ENCODE data around the gene ABCA9.
"Not testable (repeated sequence)": the region's sequence is repeated elsewhere in the genome, so short reads cannot be mapped to it uniquely, and the experiment has no call there.

ABCA9 gene

DNA sequence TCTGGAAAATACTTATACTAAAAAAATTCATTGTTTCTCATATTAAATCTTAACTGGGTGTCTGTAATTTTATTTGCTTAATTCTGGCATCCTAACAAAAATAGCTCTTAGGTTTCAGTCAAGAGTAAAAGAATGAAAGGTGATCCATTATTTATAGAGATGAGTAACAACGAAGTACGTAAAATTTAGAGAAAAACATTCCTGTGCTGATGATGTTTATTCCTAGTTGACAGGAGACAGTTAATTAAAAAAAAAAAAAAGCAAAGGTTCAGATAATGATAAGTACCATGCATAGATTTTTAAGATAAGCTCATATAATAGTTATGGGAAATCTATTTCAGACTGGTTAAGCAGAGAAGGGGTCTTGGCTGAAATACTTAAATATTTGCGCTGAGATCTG lies 50.8 kb downstream of the ABCA9 start:
- TF ChIP-seq CTCF (conservative IDR thresholded peaks at IDR 0.05; ENCODE audit: low read depth, low read length): no peak
- no peak overlapping the region for H3K4me3 ChIP-seq (ENCODE audit: low read depth, low read length)
- no peak for DNase-seq (ENCODE audit: low read depth)

GRCh38 chr17:69004759-69005158 lies 56.0 kb downstream of the ABCA9 start:
- not testable (repeated sequence) for DNase-seq (ENCODE audit: low read depth); H3K4me3 ChIP-seq (ENCODE audit: low read depth, low read length)

GRCh38 chr17:68999743-69000142 lies 61.0 kb downstream of the ABCA9 start:
- not testable (repeated sequence) for H3K4me3 ChIP-seq (ENCODE audit: low read depth, low read length); DNase-seq (ENCODE audit: low read depth)

GRCh38 chr17:68993112-68993511 lies 67.6 kb downstream of the ABCA9 start:
- DNase-seq (ENCODE audit: low read depth): peak; percentile 62
- H3K4me3 ChIP-seq (ENCODE audit: low read depth, low read length): no peak overlapping the region
- TF ChIP-seq CTCF (conservative IDR thresholded peaks at IDR 0.05; ENCODE audit: low read depth, low read length): no peak

DNA sequence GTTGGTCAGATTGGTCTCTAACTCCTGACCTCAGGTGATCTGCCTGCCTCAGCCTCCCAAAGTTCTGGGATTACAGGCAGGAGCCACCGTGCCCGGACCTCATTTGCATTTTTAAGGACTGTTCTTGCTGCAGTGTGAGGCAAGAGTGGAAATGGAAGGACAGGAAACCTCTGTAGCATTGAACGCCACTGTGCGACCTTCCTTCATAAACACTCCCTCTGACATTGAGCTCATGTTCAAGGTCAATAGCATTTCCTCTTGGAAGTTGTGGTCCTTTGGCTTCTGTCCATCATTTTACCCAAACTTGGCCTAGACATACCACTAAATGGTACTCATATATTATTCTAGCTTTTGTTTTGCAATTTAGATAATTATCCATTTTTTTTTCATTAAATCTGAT lies 72.8 kb downstream of the ABCA9 start:
- H3K4me3 ChIP-seq (ENCODE audit: low read depth, low read length): no peak overlapping the region
- TF ChIP-seq CTCF (conservative IDR thresholded peaks at IDR 0.05; ENCODE audit: low read depth, low read length): no peak
- no peak for DNase-seq (ENCODE audit: low read depth)

DNA sequence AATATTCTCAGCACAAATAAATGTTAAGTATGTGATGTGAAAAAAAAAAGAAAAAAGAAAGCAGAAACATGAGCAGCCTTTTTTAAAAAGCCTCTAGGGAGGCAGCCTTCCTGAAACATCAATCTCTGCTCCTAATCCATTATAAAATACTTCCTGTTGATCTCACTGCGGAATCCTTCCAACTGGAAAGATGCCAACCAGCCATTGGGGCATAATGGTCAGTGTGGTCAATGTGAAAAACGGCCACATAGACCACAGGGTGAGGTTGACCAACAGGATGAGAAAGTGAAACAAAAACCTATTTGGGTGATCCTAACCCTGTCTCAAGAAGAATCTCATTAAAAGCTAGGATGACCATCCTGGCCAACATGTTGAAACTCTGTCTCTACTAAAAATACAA lies 79.4 kb downstream of the ABCA9 start:
- no peak overlapping the region for H3K4me3 ChIP-seq (ENCODE audit: low read depth, low read length)
- TF ChIP-seq CTCF (conservative IDR thresholded peaks at IDR 0.05; ENCODE audit: low read depth, low read length): no peak
- DNase-seq (ENCODE audit: low read depth): peak; percentile 93

DNA sequence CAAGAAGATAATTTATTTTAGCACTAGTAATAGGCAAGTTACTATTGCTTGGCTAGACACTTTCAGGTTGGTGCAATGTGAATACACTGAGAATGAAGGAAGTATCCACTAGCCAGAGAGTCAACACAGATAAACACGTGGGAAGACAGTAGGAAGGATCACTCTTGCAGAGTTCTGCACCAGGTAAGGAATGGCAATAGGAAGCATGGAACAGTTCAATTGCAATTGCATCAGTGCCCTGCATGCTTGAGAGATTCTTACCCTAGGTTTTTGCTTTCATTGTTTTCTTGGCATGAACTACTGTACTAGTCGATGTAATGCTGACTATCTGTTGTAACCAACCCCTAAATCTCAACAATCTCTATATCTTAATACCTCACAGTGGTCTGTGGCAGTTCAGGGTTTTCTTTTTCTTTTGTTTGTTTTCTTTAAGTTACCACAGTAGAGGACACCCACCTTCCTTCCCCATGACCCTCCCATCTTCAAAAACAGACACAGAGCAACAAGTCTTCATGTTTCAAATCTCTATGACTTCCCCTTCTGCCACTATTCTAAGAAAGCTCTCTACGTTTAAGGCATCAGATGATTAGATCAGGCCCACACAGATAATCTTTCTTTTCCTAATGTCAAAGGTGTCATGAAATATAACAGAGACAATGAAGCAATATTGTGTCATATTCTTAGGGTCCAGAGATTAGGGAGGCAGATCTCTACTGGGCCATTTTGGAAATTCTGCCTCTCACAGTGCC lies 87.5 kb downstream of the ABCA9 start:
- H3K4me3 ChIP-seq (ENCODE audit: low read depth, low read length): no peak overlapping the region
- TF ChIP-seq CTCF (conservative IDR thresholded peaks at IDR 0.05; ENCODE audit: low read depth, low read length): no peak
- DNase-seq (ENCODE audit: low read depth): peak; percentile 28

DNA sequence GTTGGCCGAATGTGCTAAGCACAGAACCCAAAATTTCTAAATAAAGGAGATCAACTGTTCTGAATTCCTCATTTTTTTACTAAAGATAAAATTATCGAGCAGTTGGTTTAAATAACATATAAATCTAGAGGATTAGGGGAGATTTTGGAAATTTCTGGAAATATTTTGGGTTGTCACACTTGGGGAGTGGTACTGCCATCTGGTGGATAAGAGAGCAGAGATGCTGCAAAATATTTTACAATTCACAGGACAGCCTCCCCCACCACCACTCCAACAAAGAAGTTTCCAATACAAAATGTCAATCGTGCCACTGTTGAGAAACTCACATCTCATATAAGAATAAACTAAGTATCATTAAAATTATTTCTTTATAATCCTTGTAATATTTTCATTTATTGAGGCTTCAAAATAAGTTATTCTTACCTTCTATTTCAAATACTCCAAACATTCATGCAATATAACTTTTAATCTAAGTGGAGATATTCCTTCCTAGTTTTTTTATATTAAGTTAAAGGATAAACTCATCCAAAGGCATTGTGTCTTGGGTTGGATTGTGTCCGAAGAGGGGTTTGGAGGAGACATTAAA lies 88.5 kb downstream of the ABCA9 start:
- TF ChIP-seq CTCF (conservative IDR thresholded peaks at IDR 0.05; ENCODE audit: low read depth, low read length): peak; percentile 77
- H3K4me3 ChIP-seq (ENCODE audit: low read depth, low read length): no peak overlapping the region
- DNase-seq (ENCODE audit: low read depth): peak; percentile 59
